GM06990 (cell line): Measurements from ENCODE around the gene FLYWCH1.

Source experiments
- DNase-seq: peaks from one replicate; pipeline ENCODE4 v3.0.0-alpha.2; 2011; ENCODE audit not compliant: insufficient read length; ENCODE audit errors: extremely low read depth
- H3K27me3 ChIP-seq: replicated peaks from 2 replicates; pipeline ENCODE4 v1.6.0; 2011; ENCODE audit warnings: low read length; ENCODE audit not compliant: control insufficient read depth, insufficient read depth
- H3K36me3 ChIP-seq: 2 replicates; pipeline ENCODE4 v1.5.1; 2011; ENCODE audit warnings: low read length; ENCODE audit not compliant: control insufficient read depth, insufficient read depth
- H3K4me3 ChIP-seq: replicated peaks from 2 replicates; pipeline ENCODE4 v1.5.1; 2011; ENCODE audit warnings: low read depth, mild to moderate bottlenecking, control low read depth, low read length
- TF ChIP-seq, protein P1 (sequence below): IDR thresholded peaks from 2 replicates; pipeline ENCODE4 v1.5.1; 2011; ENCODE audit warnings: low read length, control low read depth, mild to moderate bottlenecking, inconsistent platforms; ENCODE audit not compliant: insufficient read depth, poor library complexity, severe bottlenecking

Gene FLYWCH1

DNA sequence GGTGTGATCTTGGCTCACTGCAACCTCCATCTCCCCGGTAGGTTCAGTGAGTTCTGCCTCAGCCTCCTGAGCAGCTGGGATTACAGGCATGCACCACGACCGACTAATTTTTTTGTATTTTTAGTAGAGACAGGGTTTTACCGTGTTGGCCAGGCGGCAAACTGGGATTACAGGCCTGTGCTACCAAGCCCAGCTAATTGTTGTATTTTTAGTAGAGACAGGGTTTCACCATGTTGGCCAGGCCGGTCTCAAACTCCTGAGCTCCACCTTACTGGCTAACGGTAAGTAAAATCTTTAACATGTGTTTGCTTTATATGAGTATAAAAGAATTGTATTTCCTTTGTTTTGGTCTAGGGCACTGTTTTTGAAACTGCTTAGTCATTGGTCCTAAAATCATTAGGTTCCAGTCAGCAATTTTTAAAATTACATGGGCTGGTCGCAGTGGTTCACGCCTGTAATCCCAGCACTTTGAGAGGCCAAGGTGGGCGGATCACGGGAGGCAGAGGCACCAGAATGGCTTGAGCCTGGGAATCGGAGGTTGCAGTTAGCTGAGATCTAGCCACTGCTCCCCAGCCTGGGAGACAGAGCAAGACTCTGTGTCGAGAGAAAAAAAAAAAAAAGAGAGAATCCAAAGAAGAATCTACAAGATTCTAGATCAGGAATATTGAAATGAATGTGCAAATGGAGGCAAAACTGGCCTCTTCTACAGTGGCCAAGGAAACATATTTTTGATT, 3.6 kb downstream of the FLYWCH1 start:
- Histone ChIP-seq H3K4me3 (no peak overlapping the region), H3K27me3 (no peaks in the 10 kb centered on the region), H3K36me3 (peaks cover 2% of the 10 kb centered on the region; the same call in 1 of the 2 replicates)
- TF ChIP-seq, protein P1, sequence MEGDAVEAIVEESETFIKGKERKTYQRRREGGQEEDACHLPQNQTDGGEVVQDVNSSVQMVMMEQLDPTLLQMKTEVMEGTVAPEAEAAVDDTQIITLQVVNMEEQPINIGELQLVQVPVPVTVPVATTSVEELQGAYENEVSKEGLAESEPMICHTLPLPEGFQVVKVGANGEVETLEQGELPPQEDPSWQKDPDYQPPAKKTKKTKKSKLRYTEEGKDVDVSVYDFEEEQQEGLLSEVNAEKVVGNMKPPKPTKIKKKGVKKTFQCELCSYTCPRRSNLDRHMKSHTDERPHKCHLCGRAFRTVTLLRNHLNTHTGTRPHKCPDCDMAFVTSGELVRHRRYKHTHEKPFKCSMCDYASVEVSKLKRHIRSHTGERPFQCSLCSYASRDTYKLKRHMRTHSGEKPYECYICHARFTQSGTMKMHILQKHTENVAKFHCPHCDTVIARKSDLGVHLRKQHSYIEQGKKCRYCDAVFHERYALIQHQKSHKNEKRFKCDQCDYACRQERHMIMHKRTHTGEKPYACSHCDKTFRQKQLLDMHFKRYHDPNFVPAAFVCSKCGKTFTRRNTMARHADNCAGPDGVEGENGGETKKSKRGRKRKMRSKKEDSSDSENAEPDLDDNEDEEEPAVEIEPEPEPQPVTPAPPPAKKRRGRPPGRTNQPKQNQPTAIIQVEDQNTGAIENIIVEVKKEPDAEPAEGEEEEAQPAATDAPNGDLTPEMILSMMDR: no peak
- DNase-seq: no peak

DNA sequence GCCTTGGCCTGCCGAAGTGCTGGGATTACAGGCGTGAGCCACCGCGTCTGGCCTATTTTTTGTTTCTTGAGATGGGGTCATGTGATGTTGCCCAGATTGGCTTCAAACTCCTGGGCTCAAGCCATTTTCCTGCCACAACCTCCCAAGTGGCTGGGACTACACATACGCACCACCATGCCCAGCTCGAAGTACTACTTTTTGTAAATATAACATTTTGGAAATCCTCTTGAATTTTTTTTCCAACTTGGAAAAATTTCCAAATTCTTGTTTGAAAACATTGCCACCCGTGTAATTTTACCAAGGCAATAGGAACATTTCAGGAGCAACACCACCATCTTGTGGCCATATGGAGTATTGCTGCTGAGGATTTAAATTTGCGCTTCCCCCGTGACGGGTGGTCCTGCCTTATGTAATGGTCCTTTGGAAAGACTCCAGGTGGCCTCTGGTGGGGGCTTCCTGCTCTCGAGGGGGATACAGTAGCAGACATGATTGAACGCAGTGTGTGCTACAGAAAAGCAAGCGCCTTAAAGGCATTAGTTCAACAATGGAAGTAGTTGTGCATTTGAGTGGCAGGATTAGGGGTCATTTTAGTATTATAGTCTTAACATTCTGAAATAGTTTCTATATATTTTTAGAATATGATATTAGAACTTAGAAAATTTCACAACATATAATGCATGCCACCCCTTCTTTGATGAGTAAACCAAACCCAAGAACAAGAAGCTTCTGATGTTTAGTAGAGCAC, 8.0 kb downstream of the FLYWCH1 start:
- Histone ChIP-seq H3K4me3 (no peak overlapping the region), H3K36me3 (no peaks in the 10 kb centered on the region; the same call in 1 of the 2 replicates), H3K27me3 (no peaks in the 10 kb centered on the region)
- TF ChIP-seq, protein P1: peak; percentile 83
- peak; percentile 44 for DNase-seq

DNA sequence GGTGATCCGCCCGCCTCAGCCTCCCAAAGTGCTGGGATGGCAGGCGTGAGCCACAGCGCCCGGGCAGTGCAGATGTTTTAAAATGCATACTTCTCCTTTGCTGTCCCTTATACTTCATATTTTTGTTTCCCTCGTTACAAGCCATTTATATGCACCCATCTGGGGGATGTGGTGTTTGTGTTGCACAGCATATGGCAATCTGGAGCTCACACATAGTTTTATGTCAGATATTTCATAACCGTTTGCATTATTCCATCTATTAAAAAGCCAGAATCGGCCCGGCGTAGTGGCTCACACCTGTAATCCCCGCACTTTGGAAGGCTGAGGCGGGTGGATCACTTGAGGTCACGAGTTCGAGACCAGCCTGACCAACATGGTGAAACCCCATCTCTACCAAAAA, 11.8 kb downstream of the FLYWCH1 start:
- TF ChIP-seq, protein P1: no peak

DNA sequence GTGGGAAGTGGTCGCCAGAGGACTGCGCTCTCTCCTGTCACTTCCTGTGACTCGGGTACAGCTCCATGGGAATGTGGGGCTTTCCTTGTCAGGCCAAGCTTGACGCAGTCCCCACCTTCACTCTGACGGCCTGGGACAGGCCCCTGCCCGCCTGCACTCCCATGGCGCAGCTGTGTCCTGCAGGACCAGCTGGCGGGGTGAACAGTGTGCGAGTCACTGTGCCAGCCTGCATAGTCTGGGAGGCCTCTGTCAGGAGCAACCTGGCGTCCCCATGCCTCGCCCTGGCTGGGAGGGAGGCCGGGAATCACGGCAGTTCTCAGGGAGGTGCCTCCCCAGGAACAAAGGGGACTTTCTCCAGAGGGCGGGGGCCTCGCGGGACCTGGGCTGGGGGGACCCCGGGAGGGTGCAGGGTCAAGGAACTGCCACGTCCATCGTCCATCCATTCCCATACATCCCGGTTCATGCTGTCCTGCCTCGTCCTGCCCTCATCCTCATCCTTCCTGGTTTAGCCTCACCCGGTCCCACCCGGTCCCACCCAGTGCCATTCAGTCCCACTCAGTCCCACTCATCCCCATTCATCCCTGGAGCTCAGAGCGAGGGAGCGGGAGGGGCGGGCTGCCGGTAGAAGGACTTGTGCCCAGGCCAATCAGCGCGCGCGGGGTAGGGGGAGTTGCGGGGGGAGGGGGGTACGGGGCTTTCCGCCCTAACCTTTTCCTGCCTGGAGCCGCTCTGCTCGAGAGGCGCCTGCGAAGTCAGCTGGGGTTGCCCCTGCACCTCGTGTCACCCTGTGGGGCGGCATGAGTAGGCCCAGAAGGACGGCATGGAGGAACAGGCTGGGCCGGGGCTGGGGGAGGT, 13.4 kb downstream of the FLYWCH1 start:
- Histone ChIP-seq H3K27me3 (no peaks in the 10 kb centered on the region), H3K36me3 (peaks cover 3% of the 10 kb centered on the region), H3K4me3 (no peak overlapping the region)
- TF ChIP-seq, protein P1: no peak
- no peak for DNase-seq

More for the DNA sequence above, 11.8 kb downstream of the FLYWCH1 start:
- Histone ChIP-seq H3K4me3 (no peak overlapping the region), H3K36me3 (no peaks in the 10 kb centered on the region; the same call in 1 of the 2 replicates), H3K27me3 (no peaks in the 10 kb centered on the region)
- DNase-seq: no peak

DNA sequence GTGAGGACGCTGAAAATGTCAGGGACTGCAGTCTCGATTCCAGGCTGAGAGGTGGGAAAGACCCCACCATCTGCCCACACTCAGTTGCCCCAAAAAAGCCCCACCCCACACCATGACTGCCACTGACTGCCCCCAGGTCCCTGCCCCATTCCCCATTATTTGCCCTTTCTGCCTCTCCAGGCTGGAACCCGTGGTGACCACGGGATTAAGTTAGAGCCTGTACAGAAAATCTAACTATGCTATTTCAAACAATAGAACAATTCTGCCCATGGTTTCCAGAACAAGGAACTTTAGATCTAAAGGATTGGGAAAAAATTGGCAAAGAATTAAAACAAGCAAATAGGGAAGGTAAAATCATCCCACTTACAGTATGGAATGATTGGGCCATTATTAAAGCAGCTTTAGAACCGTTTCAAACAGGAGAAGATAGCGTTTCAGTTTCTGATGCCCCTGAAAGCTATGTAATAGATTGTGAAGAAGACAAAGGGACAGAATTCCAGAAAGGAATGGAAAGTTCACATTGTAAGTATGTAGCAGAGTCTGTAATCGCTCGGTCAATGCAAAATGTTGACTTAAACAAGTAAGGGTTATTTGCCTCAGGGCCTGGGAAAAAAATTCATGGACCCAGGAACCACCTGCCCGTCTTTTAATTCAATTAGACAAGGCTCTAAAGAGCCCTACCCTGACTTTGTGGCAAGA, 14.4 kb downstream of the FLYWCH1 start:
- no peak overlapping the region for H3K4me3 ChIP-seq
- H3K36me3 ChIP-seq: peaks cover 5% of the 10 kb centered on the region
- no peaks in the 10 kb centered on the region for H3K27me3 ChIP-seq
- DNase-seq: no peak
- TF ChIP-seq, protein P1: no peak
